CD4-positive, alpha-beta T cell treated with Interleukin-2 at 100 ng/mL for 4 hours (primary cell): ENCODE measurements around the gene SPDYE5.

Source experiments
- DNase-seq: peaks from one replicate; pipeline ENCODE4 v3.0.0-alpha.2; 2020; ENCODE audit warnings: low spot score

Gene SPDYE5

GRCh38 chr7:75537731-75538130 lies 45.6 kb downstream of the SPDYE5 start:
- no peak for DNase-seq

DNA sequence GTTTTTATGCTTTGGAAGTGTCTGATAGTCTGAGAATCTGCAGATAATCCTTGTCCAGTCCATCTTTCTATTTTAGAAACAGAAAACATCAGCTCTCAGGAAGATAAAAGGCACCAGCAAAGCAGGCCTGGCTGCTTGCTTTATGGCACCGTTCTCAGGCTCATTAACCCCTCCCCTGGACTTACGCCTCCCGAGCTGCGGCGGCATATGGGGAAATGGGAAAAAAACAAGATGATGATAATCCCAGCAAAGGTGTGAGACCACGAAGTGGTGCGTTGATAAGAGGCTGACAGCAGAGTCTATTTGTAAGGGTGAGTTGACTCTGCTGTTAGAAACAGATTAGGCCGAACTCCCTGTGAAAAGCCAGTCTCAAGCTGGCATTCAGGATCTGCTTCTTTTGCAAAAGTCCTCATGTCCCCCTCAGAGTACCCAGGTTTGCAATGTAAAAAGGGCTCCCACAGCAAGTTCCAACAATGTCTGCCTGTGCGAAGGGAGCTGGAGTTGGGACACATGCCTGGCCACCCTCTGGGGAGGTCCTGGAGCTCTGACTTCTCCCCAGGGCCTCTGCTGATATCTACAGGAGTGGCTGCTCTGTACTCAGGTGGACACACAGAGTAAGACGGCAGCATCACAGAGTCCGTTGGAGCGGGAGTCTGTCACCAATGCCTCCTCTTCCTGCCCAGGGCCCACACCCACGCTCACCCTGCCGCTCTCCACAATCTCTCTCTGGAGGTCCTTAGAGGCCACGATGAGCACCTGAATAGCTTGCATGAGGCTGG lies 54.3 kb downstream of the SPDYE5 start:
- DNase-seq, result no peak
